ENCODE measurements around the gene CHTOP.
"Not testable (repeated sequence)": the region's sequence is repeated elsewhere in the genome, so short reads cannot be mapped to it uniquely, and the experiment has no call there.

Gene CHTOP

DNA sequence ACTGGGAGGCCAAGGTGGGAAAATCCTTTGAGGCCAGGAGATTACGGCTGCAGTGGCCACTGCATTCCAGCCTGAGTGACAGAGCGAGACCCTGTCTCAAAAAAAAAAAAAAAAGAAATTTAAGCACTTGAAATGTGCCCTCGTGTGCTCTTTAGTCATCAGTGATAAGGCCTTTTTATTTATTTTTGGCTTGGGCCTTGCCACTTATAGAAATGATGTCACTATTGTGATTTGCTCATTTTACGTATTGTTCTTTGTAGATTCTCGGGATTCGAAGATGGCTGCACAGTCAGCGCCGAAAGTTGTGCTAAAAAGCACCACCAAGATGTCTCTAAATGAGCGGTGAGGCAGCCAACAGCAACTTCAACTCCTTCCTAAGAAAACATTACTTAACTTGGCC is 2.4 kb downstream of the CHTOP start:
- no peak for DNase-seq

DNA sequence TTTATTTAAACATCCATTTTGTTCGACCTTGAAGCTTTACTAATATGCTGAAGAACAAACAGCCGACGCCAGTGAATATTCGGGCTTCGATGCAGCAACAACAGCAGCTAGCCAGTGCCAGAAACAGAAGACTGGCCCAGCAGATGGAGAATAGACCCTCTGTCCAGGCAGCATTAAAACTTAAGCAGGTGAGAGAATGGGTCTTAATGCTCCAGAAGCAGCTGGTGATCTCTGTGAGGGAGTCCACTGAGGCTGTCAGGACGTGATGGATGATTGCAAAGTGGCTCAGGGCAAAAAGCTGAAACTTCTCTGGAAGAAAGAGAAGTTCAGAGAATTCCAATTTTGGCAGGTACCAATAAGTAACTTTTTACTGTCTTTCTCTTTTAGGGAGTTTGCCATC is 4.4 kb downstream of the CHTOP start:
- no peak for DNase-seq

DNA sequence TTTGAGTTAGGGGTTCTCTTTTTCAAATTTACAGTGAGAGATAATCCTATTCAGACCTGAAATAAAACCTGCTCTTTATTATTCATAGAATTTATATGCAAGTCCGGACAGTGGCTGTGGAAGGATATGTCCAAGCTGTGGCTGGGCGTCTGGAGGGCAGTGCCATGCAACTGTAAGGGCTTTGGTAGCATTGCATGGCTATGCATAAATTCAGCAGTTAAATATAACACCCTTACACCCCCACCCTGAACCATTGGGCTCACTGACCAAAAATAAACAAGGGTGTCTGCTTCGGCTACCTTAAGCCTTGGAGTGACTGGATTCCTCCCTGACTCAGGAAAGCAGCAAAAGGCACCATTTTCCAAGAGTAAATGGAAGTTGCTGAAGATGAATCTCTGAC is 5.4 kb downstream of the CHTOP start:
- DNase-seq = no peak

DNA sequence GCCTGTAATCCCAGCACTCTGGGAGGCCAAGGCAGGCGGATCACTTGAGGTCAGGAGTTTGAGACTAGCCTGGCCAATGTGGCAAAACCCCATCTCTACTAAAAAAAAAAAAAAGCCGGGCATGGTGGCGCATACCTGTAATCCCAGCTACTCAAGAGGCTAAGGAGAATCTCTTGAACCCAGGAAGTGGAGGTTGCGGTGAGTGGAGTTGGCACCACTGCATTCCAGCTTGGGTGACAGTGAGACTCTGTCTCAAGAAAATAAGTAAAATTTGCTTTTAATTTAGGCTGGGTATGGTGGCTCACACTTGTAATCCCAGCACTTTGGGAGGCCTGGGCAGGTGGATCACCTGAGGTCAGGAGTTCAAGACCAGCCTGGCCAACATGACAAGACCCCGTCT is 6.3 kb downstream of the CHTOP start:
- not testable (repeated sequence) for DNase-seq

GRCh38 chr1:153640861-153641260 is 7.0 kb downstream of the CHTOP start:
- DNase-seq = no peak

DNA sequence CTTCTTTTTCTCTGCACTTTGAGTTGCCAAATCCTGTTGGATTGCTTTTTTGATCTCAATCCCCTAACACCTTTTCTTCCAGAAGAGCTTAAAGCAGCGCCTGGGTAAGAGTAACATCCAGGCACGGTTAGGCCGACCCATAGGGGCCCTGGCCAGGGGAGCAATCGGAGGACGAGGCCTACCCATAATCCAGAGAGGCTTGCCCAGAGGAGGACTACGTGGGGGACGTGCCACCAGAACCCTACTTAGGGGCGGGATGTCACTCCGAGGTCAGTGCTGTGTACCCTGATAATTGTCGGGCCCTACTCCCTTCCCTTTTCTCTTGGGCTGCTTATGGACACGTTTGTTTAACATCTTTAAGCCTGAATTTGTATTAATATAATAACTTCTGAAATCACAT is 8.3 kb downstream of the CHTOP start:
- DNase-seq = no peak

- DNase-seq = no peak
Observed at GRCh38 chr1:153643100-153643499, 9.2 kb downstream of the CHTOP start.

DNA sequence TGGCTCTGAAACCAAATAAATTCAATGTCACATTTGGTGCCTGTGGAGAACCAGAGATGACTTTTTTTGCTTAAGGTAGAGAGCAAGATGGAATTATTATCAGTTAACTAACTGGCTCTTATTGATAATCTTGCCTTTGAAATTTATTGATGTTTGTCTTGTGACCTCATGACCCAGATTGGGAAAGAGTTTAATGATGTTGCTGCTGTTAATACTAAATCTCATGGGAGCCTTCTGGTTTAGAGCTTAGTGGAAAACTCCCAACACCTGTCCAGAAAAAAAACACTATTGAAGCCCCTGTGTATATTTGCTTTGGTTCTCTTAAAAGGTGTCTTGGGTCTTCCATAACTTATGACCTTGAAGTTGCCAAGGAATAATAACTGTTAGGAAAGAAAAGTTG is 9.9 kb downstream of the CHTOP start:
- no peak for DNase-seq

GRCh38 chr1:153646672-153647345 is 12.9 kb downstream of the CHTOP start:
- DNase-seq = no peak

DNA sequence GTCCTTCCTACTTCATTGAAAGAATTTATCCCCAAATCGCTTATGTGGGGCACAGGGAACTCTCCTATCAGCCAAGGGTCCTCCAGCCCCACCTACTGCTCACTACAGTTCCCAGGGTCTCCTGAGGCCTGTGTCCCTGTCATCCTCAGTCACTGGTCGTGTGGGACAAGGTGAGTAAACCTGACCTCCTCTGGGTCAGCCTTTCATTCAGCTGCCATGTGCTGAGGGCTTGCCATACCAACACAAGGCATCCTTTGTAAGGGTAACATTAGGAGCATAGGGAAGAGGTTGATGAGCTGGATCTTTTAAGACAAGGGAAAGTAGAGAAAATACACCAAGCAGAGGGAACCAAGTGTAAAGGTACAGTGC is 13.5 kb downstream of the CHTOP start:
- DNase-seq = no peak

DNA sequence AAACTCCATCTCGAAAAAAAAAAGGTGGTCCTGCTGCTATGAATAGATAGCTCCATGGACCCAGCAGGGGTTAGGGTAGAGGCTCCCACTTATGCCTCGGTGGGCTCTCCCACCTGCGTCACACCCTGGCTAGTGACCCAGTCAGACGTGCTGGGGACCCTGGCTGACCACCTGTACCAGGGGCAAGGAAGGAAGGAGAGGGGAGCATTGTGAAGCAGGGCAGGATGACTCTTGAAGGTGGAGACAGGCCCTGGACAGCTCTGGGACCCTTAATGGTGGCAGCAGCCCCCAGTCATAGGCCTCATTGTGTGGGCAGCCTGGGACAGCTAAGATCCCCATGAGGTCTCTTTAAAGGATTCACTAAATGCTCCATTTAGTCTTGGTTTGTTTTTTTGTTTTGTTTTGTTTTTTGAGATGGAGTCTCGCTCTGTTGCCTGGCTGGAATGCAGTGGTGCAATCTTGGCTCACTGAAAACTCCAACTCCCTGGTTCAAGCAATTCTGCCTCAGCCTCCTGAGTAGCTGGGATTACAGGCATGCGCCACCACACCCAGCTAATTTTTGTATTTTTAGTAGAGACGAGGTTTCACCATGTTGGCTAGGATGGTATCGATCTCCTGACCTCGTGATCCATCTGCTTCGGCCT is 14.3 kb downstream of the CHTOP start:
- DNase-seq = no peak

- DNase-seq = no peak
Observed at GRCh38 chr1:153649137-153649862, 15.4 kb downstream of the CHTOP start.

DNA sequence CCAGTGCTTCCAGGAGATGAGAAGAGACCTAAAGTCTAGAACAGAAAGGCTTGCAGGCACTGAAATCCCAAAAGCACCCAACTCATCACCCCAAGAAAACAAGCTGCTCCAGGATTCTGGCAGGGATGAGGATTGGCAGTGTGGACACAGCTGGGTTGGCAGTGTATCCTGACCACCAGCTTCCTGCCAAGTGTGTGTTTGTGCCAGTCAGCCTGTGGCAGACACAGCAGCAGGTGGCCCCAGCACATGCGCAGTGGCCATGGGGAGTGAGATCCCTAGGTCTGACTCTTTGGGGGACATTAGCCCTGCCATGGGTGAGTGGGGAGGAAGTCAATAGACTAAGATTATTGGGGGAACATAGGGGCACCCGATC is 16.0 kb downstream of the CHTOP start:
- no peak for DNase-seq

DNA sequence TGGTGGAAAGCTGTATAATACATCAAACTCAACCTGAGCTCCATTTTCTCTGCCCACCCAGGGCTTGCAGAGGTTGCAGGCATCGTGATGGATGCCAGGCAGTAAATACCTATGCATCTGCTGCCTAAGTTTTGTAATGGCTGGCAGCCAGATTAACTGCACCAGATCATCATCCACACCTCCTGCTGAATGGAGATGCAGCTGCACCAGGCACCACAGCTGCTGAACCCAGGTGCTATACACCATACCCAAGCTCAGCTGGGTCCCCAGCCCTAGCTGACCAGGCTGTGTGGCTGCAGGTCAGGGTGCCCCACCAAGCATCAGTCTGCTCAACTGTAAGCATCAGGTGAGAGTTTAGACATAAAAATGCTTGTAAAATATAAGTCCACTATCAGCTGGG is 17.9 kb downstream of the CHTOP start:
- no peak for DNase-seq

GRCh38 chr1:153652805-153653500 is 19.1 kb downstream of the CHTOP start:
- no peak for DNase-seq

- no peak for DNase-seq
Observed at GRCh38 chr1:153655333-153655732, 21.5 kb downstream of the CHTOP start.

GRCh38 chr1:153658400-153659174 is 24.7 kb downstream of the CHTOP start, which contains the start of gene SNAPIN:
Gene SNAPIN, plus strand, starts transcription at chr1:153658703. Its CDS starts 41 bp downstream, at chr1:153658744.
- peak; percentile 79 for DNase-seq

- DNase-seq = no peak
Observed at GRCh38 chr1:153659175-153659534, 25.3 kb downstream of the CHTOP start.

- DNase-seq = no peak
Observed at GRCh38 chr1:153659656-153660055, 25.8 kb downstream of the CHTOP start.

DNA sequence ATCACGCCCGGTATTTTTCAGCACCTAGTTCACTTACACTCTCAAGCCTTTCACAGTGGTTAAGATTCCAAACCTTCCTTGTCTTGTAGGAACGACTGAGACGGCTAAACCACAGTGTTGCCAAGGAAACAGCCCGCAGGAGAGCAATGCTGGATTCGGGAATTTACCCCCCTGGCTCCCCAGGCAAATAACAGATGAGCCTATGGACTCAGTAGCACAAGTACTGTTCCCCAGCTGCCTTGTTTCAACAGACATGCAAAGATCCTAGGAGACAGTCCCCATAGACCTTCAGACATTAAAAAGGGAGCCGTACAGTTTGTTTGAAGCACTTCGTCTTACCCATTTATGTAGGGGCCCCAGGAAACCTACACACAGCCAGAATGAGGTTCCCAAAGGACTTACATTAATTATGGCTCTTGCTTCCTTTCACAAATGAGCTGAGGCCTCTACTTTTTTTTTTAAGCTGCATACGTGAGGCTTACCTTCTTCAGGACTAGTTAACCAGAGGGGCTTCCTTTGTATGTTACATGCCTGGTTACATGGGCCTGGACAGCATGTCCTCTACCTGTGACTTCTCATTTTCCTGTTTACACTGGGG is 27.3 kb downstream of the CHTOP start:
- no peak for DNase-seq

DNA sequence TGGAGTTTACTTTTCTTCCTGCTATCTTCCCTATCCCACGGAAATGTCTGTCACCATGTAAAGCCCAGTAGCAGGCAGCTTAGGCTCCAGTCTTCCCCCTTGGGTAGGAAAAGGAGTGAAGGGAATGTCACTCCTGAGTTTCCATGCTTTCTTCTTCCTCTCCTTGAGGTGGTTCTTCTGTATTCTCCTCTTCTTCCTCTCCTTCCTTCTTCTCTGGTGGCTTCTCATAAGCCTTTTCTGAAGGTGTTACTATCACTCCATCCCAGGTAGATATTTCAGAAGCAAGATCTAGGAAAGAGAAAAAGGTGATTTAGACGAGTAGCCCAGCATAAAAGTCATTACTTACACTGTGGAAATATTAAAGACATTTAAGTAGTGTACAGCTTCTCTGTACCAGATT is 28.4 kb downstream of the CHTOP start:
- no peak for DNase-seq

- DNase-seq = no peak
Observed at GRCh38 chr1:153663211-153663610, 29.3 kb downstream of the CHTOP start.

DNA sequence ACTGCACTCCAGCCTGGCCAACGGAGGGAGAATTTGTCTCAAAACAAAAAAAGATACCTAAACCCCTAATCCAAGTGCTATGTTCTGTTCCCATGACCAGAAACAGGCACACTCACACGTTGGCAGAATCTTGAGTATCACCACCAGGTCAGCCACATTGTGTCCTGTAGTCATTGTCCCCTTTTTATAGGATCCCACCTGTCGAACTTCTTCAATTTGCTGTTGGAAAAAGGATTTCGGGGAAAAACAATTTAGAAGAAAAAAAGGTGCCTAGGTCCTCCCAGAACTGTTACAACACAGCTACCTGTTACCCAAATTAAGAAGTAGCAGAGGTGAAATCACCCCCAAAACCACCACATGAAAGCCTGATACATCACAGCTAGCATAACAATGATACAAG is 33.6 kb downstream of the CHTOP start:
- no peak for DNase-seq
